Renal pelvis (tissue), 12 donors: ENCODE measurements around the gene PAAF1. TPM values are rescaled to one million over a fixed set of nuclear protein-coding genes. Genes with fewer than 3 reads are reported as not detected.

Source experiments
- DNase-seq: peaks from one replicate; pipeline ENCODE4 v3.0.0-alpha.2; 2013
- long read RNA-seq, 16 experiments: transcript quantifications; one replicate each; lab custom pipeline, GENCODE V29; 2026
- polyA plus RNA-seq, 3 donors: library from polyadenylated mRNA; unstranded; fragments of 120-200 nt; gene quantifications; one replicate each; pipeline ENCODE4 v1.2.1, GENCODE V29; 2013; ENCODE audit not compliant: insufficient read length in 3 of 3

The PAAF1 gene
- 10 to 100 TPM; 31.1 to 41.1 (median 33.7) TPM for polyA plus RNA-seq
- long read RNA-seq, donor 1, full-length matches to known transcripts = 5 of 22 reads
- long read RNA-seq, donor 1, partial matches to known transcripts = 17 of 22 reads
- long read RNA-seq, donor 1, other reads (novel, unspliced or antisense) = 0 of 22 reads
- long read RNA-seq, donor 2, full-length matches to known transcripts = 13 of 33 reads
- long read RNA-seq, donor 2, partial matches to known transcripts = 20 of 33 reads
- long read RNA-seq, donor 2, other reads (novel, unspliced or antisense) = 0 of 33 reads
- long read RNA-seq, donor 3, full-length matches to known transcripts = 7 of 15 reads
- long read RNA-seq, donor 3, partial matches to known transcripts = 8 of 15 reads
- long read RNA-seq, donor 3, other reads (novel, unspliced or antisense) = 0 of 15 reads
- long read RNA-seq, donor 4, full-length matches to known transcripts = 5 of 22 reads
- long read RNA-seq, donor 4, partial matches to known transcripts = 17 of 22 reads
- long read RNA-seq, donor 4, other reads (novel, unspliced or antisense) = 0 of 22 reads
- long read RNA-seq, donor 5, full-length matches to known transcripts = 6 of 6 reads
- long read RNA-seq, donor 5, partial matches to known transcripts = 0 of 6 reads
- long read RNA-seq, donor 5, other reads (novel, unspliced or antisense) = 0 of 6 reads
- long read RNA-seq, donor 6, full-length matches to known transcripts = 13 of 35 reads
- long read RNA-seq, donor 6, partial matches to known transcripts = 22 of 35 reads
- long read RNA-seq, donor 6, other reads (novel, unspliced or antisense) = 0 of 35 reads
- long read RNA-seq, donor 7, full-length matches to known transcripts = 8 of 15 reads
- long read RNA-seq, donor 7, partial matches to known transcripts = 7 of 15 reads
- long read RNA-seq, donor 7, other reads (novel, unspliced or antisense) = 0 of 15 reads
- long read RNA-seq, donor 8, full-length matches to known transcripts = 1 of 8 reads
- long read RNA-seq, donor 8, partial matches to known transcripts = 7 of 8 reads
- long read RNA-seq, donor 8, other reads (novel, unspliced or antisense) = 0 of 8 reads
- long read RNA-seq, donor 9, full-length matches to known transcripts = 6 of 217 reads
- long read RNA-seq, donor 9, partial matches to known transcripts = 211 of 217 reads
- long read RNA-seq, donor 9, other reads (novel, unspliced or antisense) = 0 of 217 reads
- long read RNA-seq, donor 10, full-length matches to known transcripts = 11 of 269 reads
- long read RNA-seq, donor 10, partial matches to known transcripts = 258 of 269 reads
- long read RNA-seq, donor 10, other reads (novel, unspliced or antisense) = 0 of 269 reads
- long read RNA-seq, donor 11, full-length matches to known transcripts = 4 of 9 reads
- long read RNA-seq, donor 11, partial matches to known transcripts = 5 of 9 reads
- long read RNA-seq, donor 11, other reads (novel, unspliced or antisense) = 0 of 9 reads
- long read RNA-seq, donor 12, full-length matches to known transcripts = 7 of 225 reads
- long read RNA-seq, donor 12, partial matches to known transcripts = 218 of 225 reads
- long read RNA-seq, donor 12, other reads (novel, unspliced or antisense) = 0 of 225 reads
- long read RNA-seq, donor 13, full-length matches to known transcripts = 1 of 1 reads
- long read RNA-seq, donor 13, partial matches to known transcripts = 0 of 1 reads
- long read RNA-seq, donor 13, other reads (novel, unspliced or antisense) = 0 of 1 reads
- long read RNA-seq, donor 14 = 0 reads
- long read RNA-seq, donor 15, full-length matches to known transcripts = 12 of 29 reads
- long read RNA-seq, donor 15, partial matches to known transcripts = 17 of 29 reads
- long read RNA-seq, donor 15, other reads (novel, unspliced or antisense) = 0 of 29 reads
- long read RNA-seq, donor 16, full-length matches to known transcripts = 11 of 26 reads
- long read RNA-seq, donor 16, partial matches to known transcripts = 15 of 26 reads
- long read RNA-seq, donor 16, other reads (novel, unspliced or antisense) = 0 of 26 reads

GRCh38 chr11:73876424-73877310 lies at the start of gene PAAF1, which contains the start of gene COA4:
TSS of gene PAAF1 (plus strand) at chr11:73876999. CDS start at chr11:73877022, 23 bp downstream.
TSS of gene COA4 (minus strand) at chr11:73876846. CDS start at chr11:73873378, 3,468 bp downstream.
- DNase-seq = peak; percentile 98

- DNase-seq = no peak
These were observed 46.5 kb upstream of the PAAF1 start for GRCh38 chr11:73830261-73830660.

- no peak for DNase-seq
These were observed 43.7 kb upstream of the PAAF1 start for GRCh38 chr11:73833067-73833466.

GRCh38 chr11:73838443-73839122 lies 38.2 kb upstream of the PAAF1 start:
- no peak for DNase-seq

GRCh38 chr11:73839123-73839457 lies 37.7 kb upstream of the PAAF1 start:
- DNase-seq = no peak

- DNase-seq = no peak
These were observed 25.6 kb upstream of the PAAF1 start for GRCh38 chr11:73851046-73851764.

- DNase-seq = no peak
These were observed 24.8 kb upstream of the PAAF1 start for GRCh38 chr11:73852049-73852448.

GRCh38 chr11:73854680-73855079 lies 22.1 kb upstream of the PAAF1 start:
- DNase-seq = no peak

GRCh38 chr11:73856031-73856567 lies 20.7 kb upstream of the PAAF1 start:
- no peak for DNase-seq

GRCh38 chr11:73859671-73860070 lies 17.1 kb upstream of the PAAF1 start:
- DNase-seq = no peak

GRCh38 chr11:73860202-73860601 lies 16.6 kb upstream of the PAAF1 start:
- DNase-seq = no peak

- DNase-seq = no peak
These were observed 13.8 kb upstream of the PAAF1 start for GRCh38 chr11:73862986-73863385.

GRCh38 chr11:73866095-73866579 lies 10.7 kb upstream of the PAAF1 start:
- DNase-seq = no peak

GRCh38 chr11:73866586-73866996 lies 10.2 kb upstream of the PAAF1 start:
- DNase-seq = peak; percentile 53

- DNase-seq = no peak
These were observed 7.4 kb upstream of the PAAF1 start for GRCh38 chr11:73869332-73869949.

- DNase-seq = no peak
These were observed 6.5 kb upstream of the PAAF1 start for GRCh38 chr11:73870261-73870660.
